HG03520 (cell line): ENCODE results near the gene SLC25A11.
"Not testable (repeated sequence)": the region's sequence is repeated elsewhere in the genome, so short reads cannot be mapped to it uniquely, and the experiment has no call there.

Source experiments
- ATAC-seq: cut with Tn5 transposase; IDR thresholded peaks from one replicate; pipeline ENCODE4 v1.9.1; 2021; ENCODE audit warnings: mild to moderate bottlenecking, moderate library complexity; ENCODE audit not compliant: unreplicated experiment

The SLC25A11 gene

DNA sequence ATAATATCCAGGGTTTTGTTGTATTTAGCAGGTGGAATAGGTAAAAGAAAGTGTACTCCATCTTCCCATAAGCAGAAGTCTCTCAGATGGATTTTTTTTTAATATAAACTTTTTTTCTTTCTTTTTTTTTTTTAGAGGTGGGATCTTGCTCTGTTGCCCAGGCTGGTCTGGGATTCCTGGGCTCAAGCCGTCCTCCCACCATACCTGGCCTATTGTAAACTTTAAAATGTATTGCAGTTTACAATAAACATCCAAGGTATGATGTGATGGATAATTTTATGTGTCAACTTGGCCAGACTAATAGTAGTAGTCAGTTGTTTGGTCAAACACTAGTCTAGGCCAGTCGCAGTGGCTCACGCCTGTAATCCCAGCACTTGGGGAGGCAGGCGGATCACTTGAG, 18.5 kb downstream of the SLC25A11 start:
- no peak for ATAC-seq

DNA sequence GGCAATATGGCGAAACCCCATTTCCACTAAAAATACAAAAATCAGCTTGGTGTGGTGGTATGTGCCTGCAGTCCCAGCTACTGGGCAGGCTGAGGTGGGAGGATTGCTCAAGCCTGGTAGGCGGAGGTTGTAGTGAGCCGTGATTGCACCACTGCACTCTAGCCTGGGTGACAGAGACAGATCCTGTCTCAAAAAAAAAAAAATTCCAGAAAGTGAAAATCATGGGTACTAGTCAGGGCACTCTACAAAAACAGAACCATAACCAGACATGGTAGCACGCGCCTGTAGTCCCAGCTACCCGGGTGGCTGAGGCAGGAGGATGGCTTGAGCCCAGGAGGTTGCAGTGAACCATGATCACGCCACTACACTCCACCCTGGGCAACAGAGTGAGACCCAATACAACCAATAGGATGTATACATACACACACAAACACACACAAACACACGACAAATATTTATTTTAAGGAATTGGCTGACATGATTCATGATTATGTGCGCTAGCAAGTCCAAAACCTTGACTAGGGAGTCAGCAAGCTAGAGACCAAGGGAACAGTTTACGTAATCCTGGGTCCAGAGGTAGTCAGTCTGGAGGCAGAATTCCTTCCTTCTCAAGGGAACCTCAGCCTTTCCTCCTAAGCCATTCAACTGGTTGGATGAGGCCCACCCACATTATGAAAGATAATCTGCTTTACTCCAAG, 19.3 kb downstream of the SLC25A11 start:
- ATAC-seq = no peak

GRCh38 chr17:4919511-4920047, 20.3 kb downstream of the SLC25A11 start:
- no peak for ATAC-seq

DNA sequence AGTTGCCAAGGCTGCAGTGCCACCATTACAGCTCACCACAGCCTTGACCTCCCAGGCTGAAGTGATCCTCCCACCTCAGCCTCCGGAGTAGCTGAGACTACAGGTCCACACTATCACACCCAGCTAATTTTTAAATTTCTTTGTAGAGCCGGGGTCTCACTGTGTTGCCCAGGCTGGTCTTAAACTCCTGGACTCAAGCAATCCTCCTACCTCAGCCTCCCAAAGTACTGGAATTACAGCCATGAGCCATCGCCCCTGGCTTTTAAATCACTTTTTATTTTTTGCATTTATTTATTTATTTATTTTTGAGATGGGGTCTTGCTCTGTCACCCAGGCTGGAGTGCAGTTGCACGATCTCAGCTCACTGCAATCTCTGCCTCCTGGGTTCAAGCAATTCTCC, 25.3 kb downstream of the SLC25A11 start:
- ATAC-seq = not testable (repeated sequence)

GRCh38 chr17:4913994-4914393, 25.9 kb downstream of the SLC25A11 start:
- ATAC-seq = no peak

DNA sequence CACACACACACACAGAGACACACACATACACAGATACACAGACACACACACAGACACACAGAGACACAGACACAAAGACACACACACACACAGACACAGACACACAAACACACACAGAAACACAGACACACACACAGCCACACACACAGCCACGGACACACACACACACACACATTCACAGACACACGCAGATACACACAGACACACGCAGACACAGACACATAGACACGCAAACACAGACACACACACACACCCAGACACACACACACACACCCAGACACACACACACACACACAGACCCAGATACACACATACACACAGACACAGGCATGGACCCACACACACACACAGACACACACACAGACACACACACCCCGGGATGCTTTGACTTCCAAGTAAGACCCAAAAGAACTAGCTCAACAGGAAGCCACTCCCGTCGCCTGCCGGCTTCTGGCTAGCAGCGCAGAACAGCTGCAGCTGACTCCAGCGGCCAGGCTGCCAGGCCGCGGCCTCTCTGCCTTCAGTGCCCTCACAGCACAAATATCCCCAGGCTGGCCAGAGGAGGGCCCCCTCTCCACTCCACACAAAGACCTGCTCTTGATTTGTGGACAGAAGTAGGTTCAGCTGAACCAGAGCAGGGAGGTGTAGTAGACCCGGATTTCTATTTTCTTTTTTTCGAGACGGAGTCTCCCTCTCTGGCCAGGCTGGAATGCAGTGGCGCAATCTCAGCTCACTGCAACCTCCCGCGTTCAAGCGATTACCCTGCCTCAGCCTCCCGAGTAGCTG, 30.9 kb downstream of the SLC25A11 start:
- ATAC-seq = no peak

DNA sequence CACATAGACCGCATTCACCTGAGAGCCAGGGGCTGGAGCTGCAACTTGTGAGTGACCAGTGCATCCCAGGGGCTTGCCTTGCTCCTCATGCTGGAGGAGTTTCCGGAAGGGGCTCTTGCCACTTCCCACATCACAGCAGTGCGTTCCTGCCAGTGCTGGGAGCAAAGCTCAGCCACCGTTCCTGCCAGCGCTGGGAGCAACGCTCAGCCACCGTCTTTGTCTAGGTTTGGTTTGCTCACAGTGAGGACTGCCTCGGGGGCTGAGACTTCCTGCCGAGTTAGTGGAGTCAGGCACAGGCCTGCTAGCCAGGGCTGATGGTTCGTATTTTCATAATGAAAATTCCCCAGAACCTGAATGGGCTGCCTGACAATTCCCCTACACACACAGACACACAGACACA, 31.5 kb downstream of the SLC25A11 start:
- ATAC-seq = no peak

- not testable (repeated sequence) for ATAC-seq
These were observed 33.2 kb downstream of the SLC25A11 start for GRCh38 chr17:4906642-4907041.

DNA sequence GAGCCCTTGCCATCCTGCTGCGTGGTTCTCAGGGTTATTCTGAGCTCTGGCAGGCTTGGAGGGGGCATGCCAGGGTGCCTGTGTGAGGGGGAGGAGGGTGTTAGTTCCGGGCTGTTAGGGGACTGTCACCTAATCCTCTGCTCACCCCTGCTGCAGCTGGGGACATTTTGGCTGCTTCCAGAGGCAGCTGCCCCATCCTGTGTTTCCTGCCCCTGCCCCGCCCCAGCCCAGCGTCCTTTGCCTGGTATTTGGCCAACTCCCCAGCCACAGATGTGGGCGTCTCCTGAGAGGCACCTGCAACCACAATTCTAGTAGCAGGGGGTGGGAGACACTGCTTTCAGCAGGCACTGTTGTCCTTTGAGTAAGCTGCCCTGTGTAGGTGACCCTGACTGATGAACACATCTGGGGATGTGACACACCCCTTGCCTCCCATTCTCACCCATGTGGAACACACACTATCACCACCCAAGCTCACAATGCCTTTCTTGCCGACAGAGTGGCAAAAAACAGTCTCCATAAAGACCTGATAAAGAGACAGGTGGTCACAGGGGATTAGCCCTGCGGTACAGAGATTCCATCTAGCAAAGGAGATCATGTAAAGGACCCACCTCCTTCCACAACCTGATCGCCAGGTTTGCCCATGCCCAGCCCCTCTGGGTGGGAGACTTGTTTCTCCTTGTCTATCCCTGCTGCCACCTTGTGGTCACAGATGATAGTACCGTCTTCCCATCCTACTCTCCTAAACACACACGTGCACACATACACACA, 36.6 kb downstream of the SLC25A11 start, which contains the start of gene CHRNE:
TSS of gene CHRNE (minus strand) at position 48 of the 768 bp plus-strand sequence. CDS start at position 13, 35 bp downstream.
- ATAC-seq = no peak

GRCh38 chr17:4902540-4902939, 37.3 kb downstream of the SLC25A11 start:
- ATAC-seq = no peak

DNA sequence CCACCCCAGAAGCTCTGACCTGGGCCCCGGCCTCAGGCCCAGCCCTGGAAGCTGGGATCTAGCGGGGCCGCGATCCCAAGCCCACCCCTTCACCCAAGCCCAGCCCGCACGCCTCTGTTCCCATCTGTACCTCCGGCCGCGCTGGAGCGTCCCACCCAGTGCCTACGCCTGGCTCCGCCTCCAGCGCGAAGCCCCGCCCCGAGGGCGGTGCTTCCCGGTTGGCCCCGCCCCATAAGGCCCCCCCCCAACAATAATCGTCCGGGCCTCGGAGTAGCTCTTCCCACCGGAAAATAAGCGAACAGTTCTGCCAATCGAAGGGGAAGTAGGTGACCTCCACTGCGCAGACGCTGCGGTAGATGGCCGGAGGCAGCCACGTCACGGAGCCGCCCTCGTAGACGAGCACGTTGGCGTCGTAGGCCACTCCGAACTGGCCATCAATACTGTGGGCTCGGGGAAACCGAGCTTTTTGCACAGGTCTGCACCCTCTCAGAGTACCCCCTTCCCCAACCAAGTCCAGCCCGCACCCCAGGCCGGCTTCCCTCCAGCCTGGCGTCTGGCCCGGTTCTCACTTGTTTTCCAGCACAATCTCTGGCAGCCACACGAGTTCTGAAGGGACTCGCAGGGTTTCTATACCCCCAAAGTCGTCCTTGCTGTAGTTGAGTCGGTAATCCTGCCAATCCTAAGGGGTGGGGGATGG, 38.0 kb downstream of the SLC25A11 start:
- ATAC-seq = no peak

DNA sequence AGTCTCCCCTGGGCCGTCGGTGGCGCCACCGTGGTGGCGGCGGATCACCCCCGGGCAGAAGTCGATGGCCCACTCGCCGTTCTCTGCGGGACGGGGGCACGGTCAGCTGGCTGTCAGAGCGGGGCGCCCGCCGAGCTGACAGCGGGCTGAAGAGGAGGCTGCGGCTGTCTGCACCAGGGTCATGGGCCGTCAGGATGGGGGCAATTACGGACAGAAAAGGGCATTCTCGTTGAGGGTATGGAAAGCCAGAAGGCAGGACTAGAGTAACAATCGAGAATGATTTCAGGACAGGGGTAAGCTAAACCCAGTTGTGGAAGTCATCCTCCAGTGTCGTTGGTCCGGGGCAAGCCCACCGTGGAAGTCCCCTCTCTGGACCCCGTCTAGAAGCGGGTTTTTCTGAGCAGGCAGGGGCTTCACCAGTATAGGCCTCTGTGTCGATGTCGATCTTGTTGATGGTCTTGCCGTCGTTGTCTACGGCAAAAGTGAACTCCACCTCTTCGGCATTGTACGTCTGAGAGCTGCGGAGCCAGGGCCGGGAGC, 38.7 kb downstream of the SLC25A11 start:
- no peak for ATAC-seq

DNA sequence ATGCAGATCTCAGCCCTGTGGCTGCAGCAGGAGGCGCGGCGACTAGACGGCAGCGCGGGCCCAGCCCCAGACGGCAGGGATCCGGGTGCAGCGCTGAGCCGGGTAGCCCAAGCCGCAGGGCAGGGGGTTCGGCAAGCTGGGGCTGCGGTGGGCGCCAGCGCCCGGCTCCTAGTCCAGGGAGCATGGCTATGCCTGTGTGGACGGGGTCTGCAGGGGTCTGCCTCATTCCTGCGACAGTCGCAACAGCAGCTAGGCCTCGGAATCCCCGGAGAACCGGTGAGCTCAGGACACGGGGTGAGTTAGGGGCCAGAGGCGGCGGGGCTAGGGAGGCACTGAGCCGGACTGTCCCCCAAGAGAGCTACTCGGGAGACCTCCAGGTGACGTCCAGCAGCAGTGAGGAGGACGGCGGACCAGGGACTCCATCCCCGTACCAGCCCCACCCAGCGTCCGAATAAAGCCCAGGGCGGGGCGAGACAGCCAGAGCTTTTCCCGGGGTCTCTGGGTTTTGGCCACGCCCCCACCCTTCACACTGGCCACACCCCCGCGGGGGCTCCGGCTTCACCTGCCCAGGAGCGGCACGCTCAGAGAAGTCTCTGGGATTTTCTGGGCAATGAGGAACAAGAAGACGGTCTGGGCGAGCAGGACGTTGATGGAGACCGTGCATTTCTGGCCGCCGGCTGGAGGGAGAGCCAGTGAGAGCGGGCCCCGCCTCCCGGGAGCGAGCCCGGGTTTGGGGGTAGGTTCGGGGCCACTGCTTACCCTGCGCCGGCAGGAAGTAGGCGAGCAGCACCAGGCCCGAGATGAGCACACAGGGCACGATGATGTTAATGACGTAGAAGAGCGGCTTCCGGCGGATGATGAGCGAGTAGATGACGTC, 39.4 kb downstream of the SLC25A11 start:
- no peak for ATAC-seq

DNA sequence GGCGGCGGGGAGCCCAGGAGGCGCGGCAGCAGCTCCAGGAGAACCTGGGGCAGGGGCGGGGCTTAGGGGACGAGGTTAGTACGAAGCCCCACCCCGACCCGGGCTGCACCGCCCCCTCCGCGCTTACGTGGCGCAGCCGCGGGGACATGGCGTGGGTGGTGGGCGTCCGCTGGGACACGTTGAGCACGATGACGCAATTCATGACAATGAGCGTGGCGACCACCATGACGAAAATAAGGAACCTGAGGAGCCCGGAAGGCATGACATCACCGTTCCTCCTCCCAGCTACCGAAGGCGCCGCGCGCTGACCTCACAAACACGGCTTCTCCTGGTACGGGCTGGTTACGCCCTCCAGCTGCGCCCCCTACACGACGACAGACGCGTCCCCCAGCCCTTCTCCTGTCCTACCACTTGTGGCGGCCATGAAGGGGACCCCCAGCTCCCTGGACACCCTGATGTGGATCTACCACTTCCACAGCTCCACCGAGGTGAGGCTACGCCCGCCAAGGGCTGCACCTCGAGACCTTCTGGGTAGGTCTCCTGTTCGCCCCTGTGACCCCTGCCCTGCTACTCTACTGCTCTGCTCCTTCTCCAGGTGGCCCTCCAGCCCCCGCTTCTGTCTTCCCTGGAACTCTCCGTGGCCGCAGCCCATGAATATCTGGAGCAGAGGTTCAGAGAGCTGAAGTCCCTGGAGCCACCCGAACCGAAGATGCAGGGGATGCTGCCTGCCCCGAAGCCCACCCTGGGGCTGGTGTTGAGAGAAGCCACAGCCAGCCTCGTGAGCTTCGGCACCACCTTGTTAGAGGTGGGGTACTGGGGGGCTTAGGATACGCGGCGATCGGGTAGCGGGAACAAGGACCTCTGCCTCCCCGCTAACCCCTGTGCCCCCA, 40.3 kb downstream of the SLC25A11 start, which contains the start of gene C17orf107:
TSS of gene C17orf107 (plus strand) at position 196 of the 890 bp plus-strand sequence. CDS start at position 423, 227 bp downstream.
- ATAC-seq = no peak

GRCh38 chr17:4898927-4899326, 40.9 kb downstream of the SLC25A11 start:
- no peak for ATAC-seq

DNA sequence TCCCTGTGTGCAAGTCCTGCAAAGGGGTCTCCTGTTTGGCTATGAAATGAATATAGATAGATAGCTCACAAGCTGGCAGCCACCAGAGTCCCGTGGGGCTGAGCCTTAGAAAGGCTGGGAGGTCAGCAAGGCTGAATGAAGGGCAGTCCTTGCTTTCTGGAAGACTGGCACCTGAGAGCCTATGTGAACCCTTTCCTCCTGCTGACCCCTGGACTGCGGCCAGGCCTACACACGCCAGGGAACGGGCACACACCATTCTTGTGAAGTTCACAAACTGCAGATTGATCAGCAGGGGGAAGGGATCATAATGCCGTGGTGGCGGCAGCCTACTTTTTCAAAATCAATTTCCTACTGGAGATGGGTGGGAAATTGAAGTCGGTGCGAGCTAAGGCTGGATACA, 41.5 kb downstream of the SLC25A11 start:
- ATAC-seq = no peak

- no peak for ATAC-seq
These were observed 42.1 kb downstream of the SLC25A11 start for GRCh38 chr17:4897785-4898184.

- ATAC-seq = no peak
These were observed 42.6 kb downstream of the SLC25A11 start for GRCh38 chr17:4897198-4897687.
